GM21515 (cell line): ENCODE results near the gene CLEC2D.
A peak's percentile ranks its signal among the peaks of the same experiment; 100 is the strongest.
"Not testable (repeated sequence)": the region's sequence is repeated elsewhere in the genome, so short reads cannot be mapped to it uniquely, and the experiment has no call there.

Source experiments
- ATAC-seq: cut with Tn5 transposase; IDR thresholded peaks from one replicate; pipeline ENCODE4 v1.9.1; 2021; ENCODE audit not compliant: unreplicated experiment

Gene CLEC2D

DNA sequence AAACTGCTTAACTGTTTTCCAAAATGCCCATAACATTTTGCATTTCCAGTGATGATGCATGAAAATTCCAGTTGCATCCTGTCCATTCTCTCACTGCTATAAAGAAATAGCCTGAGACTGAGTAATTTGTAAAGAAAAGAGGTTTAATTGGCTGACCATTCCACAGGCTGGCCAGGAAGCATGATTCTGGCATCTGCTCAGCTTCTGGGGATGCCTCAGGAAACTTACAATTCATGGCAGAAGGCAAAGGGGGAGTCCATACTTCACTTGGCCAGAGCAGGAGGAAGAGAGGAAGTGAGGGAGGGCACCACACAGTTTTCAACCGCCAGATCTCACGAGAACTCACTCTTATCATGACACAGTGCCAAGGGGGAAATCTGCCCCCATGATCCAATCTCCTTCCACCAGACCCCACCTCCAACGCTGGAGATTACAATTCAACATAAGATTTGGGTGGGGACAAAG is 18.2 kb upstream of the CLEC2D start:
- ATAC-seq, result no peak

DNA sequence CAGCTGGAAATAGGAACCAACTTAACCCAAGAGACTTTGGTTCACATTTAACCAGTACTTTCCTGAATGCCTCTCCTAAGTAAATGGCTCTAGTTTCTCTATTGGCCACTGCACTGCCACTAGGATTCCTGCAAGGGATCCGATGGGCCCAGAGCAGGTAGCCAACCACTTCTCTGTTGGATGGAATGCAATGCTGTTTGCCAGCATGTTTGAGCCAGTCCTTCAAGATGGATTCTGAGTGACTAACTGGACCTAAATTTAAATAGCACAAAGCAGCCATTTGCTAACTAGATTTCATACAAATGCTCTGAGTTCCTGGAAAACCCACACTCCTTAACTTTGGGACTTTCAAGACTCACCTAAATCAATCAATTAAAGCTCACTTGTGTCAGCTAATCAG is 9.5 kb upstream of the CLEC2D start:
- ATAC-seq, result no peak

DNA sequence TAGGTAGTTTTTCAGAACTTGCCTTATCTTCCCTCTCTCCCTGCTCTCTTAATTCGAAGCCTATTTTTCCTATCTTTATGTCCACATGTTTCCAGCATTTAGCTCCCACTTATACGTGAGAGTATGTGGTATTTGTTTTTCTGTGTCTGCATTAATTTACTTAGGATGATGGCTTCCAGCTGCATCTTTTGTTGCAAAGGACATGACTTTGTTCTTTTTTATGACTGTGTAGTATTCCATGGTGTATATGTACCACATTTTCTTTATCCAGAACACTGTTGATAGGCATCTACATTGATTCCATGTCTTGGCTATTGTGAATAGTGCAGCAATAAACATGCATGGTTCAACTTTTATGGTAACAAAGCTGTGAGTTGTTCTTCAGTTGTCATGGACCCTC is 7.8 kb upstream of the CLEC2D start:
- ATAC-seq, result no peak

DNA sequence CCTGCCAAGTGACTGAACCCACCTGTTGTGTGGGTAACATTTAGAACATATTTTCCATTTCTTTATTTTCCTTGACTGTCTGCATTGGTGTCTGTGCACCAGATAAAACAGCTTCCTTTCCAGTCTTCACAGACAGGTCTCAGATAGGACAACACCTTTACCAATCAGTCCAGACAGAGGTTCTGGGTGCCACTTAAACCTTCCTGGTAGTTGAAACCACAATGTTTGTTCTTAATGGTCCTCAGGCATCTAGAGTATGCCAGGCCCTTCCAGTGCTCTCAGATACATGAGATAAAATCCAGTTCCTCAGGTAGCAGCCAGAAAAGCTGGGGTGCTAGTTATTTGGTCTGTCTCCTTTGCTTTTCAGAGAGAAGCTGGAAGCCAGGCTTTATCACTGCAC is 7.0 kb upstream of the CLEC2D start:
- ATAC-seq, result no peak

DNA sequence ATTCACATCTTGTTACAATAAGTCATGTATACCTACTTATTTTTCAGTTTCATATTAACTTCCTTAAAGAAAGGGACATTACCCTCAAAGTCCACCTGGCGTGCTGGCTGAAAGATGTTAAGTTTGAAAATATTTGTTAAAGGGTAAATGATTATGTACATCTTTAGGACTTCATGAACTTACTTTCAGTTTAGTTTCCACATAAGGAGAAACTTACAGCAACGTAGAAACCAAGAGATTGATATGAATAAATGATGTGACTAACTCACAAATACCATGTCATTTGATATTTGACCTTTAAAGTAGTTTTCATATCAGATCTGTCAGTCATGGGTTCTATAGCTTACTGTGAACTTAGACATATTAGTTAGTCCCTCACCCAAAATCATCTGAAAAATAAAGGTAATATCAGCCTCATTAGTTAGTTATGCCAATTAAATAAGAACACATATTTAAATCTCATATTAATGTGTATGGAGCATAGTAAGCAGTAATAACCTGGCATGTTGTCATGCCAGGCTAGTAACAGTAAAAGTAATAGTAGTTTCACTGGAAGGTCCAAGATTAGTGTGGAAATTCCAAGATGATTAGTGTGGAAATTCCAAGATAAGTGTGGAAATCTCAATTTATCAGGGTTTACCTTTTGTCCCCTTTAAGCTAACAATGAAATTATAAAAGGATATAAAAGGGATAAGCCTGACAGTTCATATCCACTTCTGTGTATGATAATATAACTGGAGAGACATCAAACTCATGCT is 1.9 kb upstream of the CLEC2D start:
- ATAC-seq, result peak; percentile 45

DNA sequence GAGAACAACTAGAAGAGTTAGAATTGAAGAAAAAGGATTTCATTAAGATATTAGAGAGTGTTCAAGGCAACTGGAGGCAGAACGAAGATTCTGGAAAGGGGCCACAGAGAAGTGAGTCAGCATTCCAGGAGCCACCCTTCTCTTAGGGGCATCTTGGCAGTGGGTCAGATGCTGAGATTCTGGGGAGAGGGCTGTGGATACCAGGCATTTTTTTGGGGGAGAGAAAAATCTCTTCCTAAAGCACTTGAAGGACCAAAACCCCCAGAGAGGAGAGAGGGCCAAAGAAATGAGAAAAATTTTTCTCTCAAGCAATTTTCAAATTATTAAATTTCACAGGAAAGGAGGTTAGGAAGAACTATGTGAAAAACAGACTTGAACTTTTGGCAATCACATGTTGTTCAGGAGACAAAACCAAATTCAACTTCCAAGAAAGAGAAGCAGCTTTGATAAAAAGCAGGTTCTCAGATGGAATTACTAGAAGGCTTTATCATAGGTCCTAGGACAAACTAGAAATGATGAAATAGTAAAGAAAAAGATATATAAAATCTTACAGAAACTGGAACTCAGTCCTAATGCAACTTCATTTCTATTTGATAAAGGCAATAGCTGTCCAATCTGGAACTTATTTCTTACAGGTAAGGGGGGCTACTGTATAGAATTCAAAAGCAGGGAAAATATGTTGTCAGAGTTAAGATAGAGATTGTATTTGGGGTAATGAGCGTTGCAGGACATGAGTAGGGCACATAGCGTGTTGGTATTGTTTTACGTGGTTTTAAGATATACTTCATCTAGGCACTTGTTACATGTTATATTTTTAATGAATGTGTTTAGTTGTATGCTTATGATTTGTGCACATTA is 1.1 kb upstream of the CLEC2D start:
- no peak for ATAC-seq

DNA sequence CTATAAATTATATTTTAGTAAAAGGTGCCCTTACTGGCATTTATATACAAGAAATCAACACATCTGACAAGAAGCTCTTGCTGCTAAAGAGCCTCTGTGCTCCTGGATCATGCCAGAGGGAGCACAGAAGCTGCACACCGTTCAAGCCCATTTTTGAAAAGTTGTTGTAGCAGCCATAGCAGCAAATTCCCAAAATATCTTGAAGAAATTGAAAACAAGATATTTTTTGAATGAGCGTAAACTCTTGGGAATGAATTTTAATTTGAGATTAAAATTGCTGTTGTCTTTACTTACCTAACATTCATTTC is 540 bp upstream of the CLEC2D start:
- no peak for ATAC-seq

DNA sequence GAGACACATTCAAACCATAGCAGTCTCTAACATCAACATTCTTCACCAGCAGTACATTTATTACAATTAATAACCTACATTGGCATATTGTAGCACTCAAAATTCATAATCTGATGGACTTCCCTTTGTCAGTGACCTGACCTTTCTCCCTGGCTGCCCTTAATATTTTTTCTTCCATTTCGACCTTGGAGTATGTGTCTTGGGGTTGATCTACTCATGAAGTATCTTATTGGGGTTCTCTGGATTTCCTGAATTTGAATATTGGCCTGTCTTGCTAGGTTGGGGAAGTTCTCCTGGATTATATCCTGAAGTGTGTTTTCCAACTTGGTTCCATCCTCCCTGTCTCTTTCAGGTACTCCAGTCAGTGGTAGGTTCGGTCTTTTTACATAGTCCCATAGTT is 2.8 kb downstream of the CLEC2D start:
- not testable (repeated sequence) for ATAC-seq

DNA sequence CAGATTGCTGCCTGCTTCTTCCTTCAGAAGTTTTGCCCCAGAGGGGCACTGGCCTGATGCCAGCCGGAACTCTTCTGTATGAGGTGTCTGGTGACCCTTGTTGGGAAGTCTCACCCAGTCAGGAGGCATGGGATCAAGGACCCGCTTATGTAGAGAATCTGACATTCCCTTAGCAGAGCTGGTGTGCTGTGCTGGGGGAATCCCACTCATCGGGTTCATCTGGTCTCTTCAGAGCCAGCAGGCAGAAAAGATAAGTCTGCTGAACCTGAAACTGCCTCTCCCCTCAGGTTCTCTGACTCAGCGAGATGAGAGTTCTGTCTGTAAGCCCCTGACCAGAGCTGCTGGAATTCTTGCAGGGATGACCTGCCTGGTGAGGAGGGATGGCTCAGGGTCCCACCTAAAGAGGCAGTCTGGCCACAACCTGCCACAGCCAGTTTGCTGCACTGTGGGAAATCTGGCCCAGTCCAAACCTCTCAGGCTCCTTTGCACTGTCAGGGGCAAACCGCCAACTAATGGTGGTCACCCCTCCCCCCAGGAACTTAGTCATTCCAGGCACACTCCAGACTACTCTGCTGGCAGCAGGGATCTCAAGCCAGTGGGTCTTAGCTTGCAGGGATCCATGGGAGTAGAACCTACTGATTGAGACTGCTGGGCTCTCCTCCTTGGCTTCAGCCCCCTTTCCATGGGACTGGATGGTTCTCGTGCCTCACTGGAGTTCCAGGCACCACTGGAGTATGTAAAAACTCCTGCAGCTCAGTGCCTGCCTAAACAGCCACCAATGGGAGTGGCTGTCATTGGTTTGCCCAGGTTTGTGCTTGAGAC is 4.1 kb downstream of the CLEC2D start:
- ATAC-seq, result peak; percentile 33

DNA sequence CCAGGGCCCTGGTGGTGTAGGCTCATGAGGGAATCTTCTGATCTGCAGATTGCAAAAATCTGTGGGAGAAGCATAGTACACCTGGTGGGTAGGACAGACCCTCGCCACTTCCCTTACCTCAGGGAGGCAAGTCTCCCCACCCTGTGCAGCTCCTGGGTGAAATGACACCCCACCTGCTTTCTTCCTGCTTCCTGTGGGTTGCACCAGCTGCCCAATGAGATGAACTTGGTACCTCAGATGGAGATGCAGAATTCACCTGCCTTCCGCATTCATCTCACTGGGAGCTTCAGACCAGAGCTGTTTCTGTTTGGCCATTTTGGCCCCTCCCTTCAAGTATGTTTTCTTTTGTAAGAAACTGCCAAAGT is 4.7 kb downstream of the CLEC2D start:
- ATAC-seq, result peak; percentile 24

DNA sequence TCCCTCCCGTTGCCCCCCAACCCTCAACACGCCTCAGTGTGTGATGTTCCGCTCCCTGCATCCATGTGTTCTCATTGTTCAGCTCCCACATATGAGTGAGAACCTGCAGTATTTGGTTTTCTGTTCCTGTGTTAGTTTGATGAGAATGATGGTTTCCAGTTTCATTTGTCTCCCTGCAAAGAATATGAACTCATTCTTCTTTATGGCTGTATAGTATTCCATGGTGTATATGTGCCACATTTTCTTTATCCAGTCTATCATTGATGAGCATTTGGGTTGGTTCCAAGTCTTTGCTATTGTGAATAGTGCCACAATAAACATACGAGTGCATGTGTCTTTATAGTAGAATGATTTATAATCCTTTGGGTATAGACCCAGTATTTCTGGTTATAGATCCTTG is 13.0 kb downstream of the CLEC2D start:
- not testable (repeated sequence) for ATAC-seq

DNA sequence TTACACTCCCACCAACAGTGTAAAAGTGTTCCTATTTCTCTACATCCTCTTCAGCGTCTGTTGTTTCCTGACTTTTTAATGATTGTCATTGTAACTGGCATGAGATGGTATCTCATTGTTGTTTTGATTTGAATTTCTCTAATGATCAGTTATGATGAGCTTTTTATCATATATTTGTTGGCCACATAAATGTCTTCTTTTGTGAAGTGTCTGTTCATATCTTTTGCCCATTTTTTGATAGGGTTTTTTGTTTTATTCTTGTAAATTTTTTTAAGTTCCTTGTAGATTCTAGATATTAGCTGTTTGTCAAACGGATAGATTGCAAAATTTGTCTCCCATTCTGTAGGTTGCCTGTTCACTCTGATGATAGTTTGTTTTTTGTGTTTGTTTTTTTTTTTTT is 13.4 kb downstream of the CLEC2D start:
- not testable (repeated sequence) for ATAC-seq

DNA sequence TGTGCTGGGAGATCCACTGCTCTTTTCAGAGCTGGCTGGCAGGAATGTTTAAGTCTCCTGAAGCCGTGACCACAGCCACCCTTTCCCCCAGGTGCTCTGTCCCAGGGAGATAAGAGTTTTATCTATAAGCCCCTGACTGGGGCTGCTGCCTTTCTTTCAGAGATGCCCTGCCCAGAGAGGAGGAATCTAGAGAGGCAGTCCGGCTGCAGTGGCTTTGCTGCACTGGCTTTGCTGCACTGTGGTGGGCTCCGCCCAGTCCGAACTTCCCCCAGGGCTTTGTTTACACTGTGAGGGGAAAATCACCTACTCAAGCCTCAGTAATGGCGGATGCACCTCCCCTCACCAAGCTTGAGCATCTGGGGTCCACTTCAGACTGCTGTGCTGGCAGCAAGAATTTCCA is 15.9 kb downstream of the CLEC2D start:
- not testable (repeated sequence) for ATAC-seq

DNA sequence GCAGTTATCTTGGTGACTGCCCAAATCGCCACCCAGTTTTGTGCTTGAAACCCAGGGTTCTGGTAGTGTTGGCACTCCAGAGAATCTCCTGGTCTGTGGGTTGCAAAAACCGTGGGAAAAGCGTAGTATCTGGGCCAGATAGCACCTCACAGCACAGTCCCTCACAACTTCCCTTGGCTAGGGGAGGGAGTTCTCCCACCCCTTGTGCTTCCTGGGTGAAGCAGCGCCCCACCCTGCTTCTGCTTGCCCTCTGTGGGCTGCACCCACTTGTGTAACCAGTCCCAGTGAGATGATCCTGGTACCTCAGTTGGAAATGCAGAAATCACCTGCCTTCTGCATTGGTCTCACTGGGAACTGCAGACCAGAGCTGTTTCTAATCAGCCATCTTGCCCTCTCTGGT is 16.4 kb downstream of the CLEC2D start:
- ATAC-seq, result no peak

DNA sequence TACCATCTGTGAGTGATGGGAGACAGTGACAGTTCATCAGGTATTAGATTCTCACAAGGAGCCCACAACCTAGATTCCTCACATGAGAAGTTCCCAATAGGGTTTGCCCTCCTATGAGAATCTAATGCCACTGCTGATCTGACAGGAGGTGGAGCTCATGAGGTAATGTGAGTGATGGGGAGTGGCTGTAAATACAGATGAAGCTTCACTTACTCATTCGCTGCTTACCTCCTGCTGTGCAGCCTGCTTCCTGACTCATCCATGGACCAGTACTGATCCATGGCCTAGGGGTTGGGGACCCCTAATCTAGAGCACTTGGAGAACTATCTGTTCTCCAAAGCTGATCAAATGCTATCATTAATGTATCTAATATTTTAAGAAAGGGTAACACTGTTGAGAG is 17.7 kb downstream of the CLEC2D start:
- no peak for ATAC-seq

DNA sequence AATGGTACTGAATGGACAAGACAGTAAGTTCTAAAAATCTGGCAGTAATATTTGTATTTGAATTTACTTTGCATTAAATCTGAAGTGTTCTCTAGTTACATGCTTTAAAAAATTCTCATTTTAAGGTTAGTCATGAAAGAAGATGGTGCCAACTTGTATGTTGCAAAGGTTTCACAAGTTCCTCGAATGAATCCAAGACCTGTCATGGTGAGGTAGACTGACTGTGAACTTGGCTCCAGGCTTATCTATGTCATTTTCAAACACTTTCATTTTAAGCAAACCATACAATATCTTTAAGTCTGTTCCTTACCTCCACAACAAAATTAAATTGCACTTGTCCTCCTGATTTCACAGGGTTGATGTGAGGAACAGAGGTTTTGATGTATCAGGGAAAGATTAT is 23.4 kb downstream of the CLEC2D start:
- ATAC-seq, result no peak

DNA sequence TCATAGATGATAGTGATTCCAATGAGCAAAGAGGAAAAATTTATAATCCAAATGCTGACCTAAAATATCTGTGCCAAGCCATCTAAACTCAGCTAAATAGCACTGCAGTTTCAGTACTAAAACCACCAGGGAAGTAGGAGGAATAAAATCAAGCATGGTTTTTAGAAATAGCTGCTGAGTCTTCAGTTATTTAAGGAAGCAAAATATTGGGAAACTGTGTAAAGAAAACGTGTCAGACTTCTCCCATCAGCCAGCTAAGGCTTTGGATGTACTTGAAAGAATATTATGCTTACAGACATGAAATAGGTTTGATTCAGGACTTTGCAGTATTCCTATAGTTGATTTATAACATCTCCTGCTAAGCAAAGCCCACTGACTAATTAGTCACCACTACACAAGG is 24.7 kb downstream of the CLEC2D start:
- ATAC-seq, result no peak

DNA sequence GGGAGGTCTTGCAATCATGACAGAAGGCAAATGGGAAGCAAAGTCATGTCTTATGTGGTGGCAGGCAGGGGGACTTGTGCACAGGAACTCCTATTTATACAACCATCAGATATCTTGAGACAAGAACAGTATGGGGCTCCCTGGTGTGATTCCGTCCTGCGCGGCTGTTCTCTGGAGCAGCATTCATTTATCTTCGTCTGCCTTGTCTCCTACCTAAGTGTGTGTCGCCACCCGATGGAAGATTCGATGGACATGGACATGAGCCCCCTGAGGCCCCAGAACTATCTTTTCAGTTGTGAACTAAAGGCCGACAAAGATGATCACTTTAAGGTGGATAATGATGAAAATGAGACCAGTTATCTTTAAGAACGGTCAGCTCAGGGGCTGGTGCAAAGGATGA is 25.6 kb downstream of the CLEC2D start:
- ATAC-seq, result not testable (repeated sequence)

DNA sequence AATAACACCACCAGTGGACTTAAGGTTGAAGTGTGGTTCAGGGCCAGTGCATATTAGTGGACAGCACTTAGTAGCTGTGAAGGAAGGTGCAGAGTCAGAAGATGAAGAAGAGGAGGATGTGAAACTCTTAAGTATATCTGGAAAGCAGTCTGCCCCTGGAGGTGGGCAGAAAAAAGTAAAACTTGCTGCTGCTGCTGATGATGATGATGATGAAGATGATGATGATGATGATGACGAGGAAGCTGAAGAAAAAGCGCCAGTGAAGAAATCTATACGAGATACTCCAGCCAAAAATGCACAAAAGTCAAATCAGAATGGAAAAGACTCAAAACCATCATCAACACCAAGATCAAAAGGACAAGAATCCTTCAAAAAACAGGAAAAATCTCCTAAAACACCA is 26.1 kb downstream of the CLEC2D start:
- not testable (repeated sequence) for ATAC-seq

DNA sequence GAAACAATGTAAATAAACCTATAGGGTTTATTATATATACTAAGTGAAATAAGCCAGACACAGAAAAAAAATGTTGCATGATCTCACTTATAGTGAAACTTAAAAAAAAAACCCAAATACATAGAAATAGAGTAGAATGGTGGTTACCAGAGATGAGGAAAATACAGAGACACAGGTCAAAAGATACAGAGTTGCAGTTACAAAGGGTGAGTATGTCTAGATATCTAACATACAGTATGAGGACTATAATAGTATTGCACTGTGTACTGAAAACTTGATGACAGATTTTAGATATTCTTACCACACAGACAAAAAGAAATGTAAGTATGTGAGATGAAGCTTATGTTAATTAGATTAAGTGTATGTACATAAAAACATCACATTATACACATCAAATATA is 28.1 kb downstream of the CLEC2D start:
- no peak for ATAC-seq

DNA sequence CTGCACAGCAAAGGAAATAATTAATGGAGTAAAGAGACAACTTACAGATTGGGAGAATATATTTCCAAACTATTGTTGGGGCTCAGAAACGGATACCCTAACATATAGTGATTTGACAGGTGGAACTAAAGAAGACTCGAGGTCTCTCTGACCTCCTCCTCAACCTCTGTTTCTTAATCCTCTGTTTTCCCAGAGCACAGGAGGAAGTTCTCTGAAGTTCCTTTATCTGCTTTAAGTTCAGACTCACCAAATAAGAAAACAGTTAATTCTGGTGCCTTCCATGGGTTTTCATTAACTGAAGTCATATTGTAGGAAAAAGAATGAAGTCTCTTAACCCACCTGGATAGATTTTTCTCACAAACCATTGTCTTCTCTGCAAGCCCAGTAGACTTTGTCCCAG is 29.2 kb downstream of the CLEC2D start:
- no peak for ATAC-seq
